GM23338 (cell line): ENCODE results near the gene PXDN. TPM values are rescaled to one million over a fixed set of nuclear protein-coding genes. Genes with fewer than 3 reads are reported as not detected.

Experiments used
- ATAC-seq: fragments of 200-7000 bp; cut with Tn5 transposase; 3 replicates; pipeline ENCODE4 v1.9.1; 2020
- DNase-seq: peaks from one replicate; pipeline ENCODE4 v3.0.0-alpha.2; 2015; ENCODE audit warnings: low spot score
- H2AFZ ChIP-seq: fragments of 200-600 bp; sonication (generic); 2 replicates; pipeline ENCODE4 v1.8.0; 2016; ENCODE audit warnings: antibody characterized with exemption, mild to moderate bottlenecking, moderate library complexity
- H3F3A ChIP-seq: fragments of 200-600 bp; sonication (generic); replicated peaks from 2 replicates; pipeline ENCODE4 v1.8.0; 2017; ENCODE audit warnings: antibody characterized with exemption, mixed run types, low read depth
- H3K27ac ChIP-seq: fragments of 200-600 bp; sonication (generic); 2 replicates; pipeline ENCODE4 v1.6.1; 2016; ENCODE audit warnings: low read depth
- H3K27me3 ChIP-seq: fragments of 200-600 bp; sonication (generic); 2 replicates; pipeline ENCODE4 v1.8.0; 2016; ENCODE audit warnings: mild to moderate bottlenecking, mixed run types, moderate library complexity; ENCODE audit not compliant: insufficient read depth
- H3K36me3 ChIP-seq: fragments of 200-600 bp; sonication (generic); 2 replicates; pipeline ENCODE4 v1.8.0; 2016; ENCODE audit warnings: mild to moderate bottlenecking; ENCODE audit not compliant: insufficient read depth
- H3K4me1 ChIP-seq: fragments of 200-600 bp; sonication (generic); 2 replicates; pipeline ENCODE4 v1.8.0; 2016; ENCODE audit warnings: mild to moderate bottlenecking, moderate library complexity; ENCODE audit not compliant: insufficient read depth
- H3K4me2 ChIP-seq: fragments of 200-600 bp; sonication (generic); 2 replicates; pipeline ENCODE4 v1.7.1; 2017; ENCODE audit warnings: mixed run types
- H3K4me3 ChIP-seq: fragments of 200-600 bp; sonication (generic); 2 replicates; pipeline ENCODE4 v1.6.1; 2016; ENCODE audit warnings: mixed run types
- H3K79me2 ChIP-seq: fragments of 200-600 bp; sonication (generic); replicated peaks from 2 replicates; pipeline ENCODE4 v1.8.0; 2017; ENCODE audit warnings: mild to moderate bottlenecking; ENCODE audit not compliant: insufficient read depth
- H3K9me2 ChIP-seq: fragments of 200-600 bp; sonication (generic); 2 replicates; pipeline ENCODE4 v1.8.0; 2017; ENCODE audit not compliant: insufficient read depth
- H4K20me1 ChIP-seq: fragments of 200-600 bp; sonication (generic); replicated peaks from 2 replicates; pipeline ENCODE4 v1.8.0; 2017; ENCODE audit warnings: mild to moderate bottlenecking; ENCODE audit not compliant: insufficient read depth
- H3K27ac Mint-ChIP-seq: 2 replicates; pipeline ENCODE4 v1.8.0; 2020; ENCODE audit warnings: inconsistent platforms, mild to moderate bottlenecking, moderate library complexity, mixed read lengths
- H3K27me3 Mint-ChIP-seq: 3 replicates; pipeline ENCODE4 v1.8.0; 2022; ENCODE audit warnings: low read depth, mild to moderate bottlenecking, moderate library complexity, mixed read lengths, inconsistent platforms; ENCODE audit not compliant: insufficient read depth, poor library complexity
- H3K36me3 Mint-ChIP-seq: 3 replicates; pipeline ENCODE4 v1.8.0; 2021; ENCODE audit warnings: low read depth, mild to moderate bottlenecking, inconsistent platforms, moderate library complexity, mixed read lengths
- H3K4me1 Mint-ChIP-seq: 3 replicates; pipeline ENCODE4 v1.8.0; 2020; ENCODE audit warnings: mild to moderate bottlenecking, inconsistent platforms, mixed read lengths
- H3K4me3 Mint-ChIP-seq: 3 replicates; pipeline ENCODE4 v1.8.0; 2021; ENCODE audit warnings: moderate library complexity, mild to moderate bottlenecking, inconsistent platforms, mixed read lengths
- H3K9me3 Mint-ChIP-seq: 3 replicates; pipeline ENCODE4 v1.8.0; 2020; ENCODE audit warnings: moderate library complexity, mild to moderate bottlenecking, inconsistent platforms, mixed read lengths
- CREB1 ChIP-seq: fragments of 250-450 bp; sonication (Bioruptor Pico); IDR thresholded peaks from 2 replicates; pipeline ENCODE4 v1.5.0; 2020; ENCODE audit warnings: low read depth, mild to moderate bottlenecking, moderate library complexity
- ETS1 ChIP-seq: IDR thresholded peaks from 2 replicates; pipeline ENCODE4 v1.6.1; 2016; ENCODE audit warnings: antibody characterized with exemption
- EZH2 ChIP-seq: fragments of 200-600 bp; sonication (generic); IDR thresholded peaks from one replicate; pipeline ENCODE4 v1.8.0; 2017; ENCODE audit warnings: antibody characterized with exemption, mild to moderate bottlenecking, low read depth; ENCODE audit not compliant: unreplicated experiment
- EZH2phosphoT487 ChIP-seq: fragments of 200-600 bp; sonication (generic); IDR thresholded peaks from one replicate; pipeline ENCODE4 v1.8.1; 2018; ENCODE audit warnings: antibody characterized with exemption; ENCODE audit not compliant: unreplicated experiment
- JUNB ChIP-seq: IDR thresholded peaks from one replicate; pipeline ENCODE4 v1.6.1; 2016; ENCODE audit warnings: antibody characterized with exemption; ENCODE audit not compliant: unreplicated experiment
- NANOG ChIP-seq: IDR thresholded peaks from 2 replicates; pipeline ENCODE4 v1.6.1; 2016; ENCODE audit warnings: antibody characterized with exemption, borderline replicate concordance
- POLR2AphosphoS5 ChIP-seq: IDR thresholded peaks from 2 replicates; pipeline ENCODE4 v1.6.1; 2016; ENCODE audit warnings: antibody characterized with exemption, low read depth
- REST ChIP-seq: IDR thresholded peaks from one replicate; pipeline ENCODE4 v1.6.1; 2018; ENCODE audit warnings: antibody characterized with exemption; ENCODE audit not compliant: unreplicated experiment
- STAT1 ChIP-seq: IDR thresholded peaks from one replicate; pipeline ENCODE4 v1.6.1; 2016; ENCODE audit warnings: antibody characterized with exemption; ENCODE audit not compliant: unreplicated experiment
- ZNF114 ChIP-seq: fragments of 250-450 bp; sonication (Bioruptor Pico); IDR thresholded peaks from 2 replicates; pipeline ENCODE4 v1.5.0; 2020; ENCODE audit warnings: mild to moderate bottlenecking, moderate library complexity
- ZNF331 ChIP-seq: fragments of 250-450 bp; sonication (Bioruptor Pico); IDR thresholded peaks from 2 replicates; pipeline ENCODE4 v1.5.0; 2020; ENCODE audit warnings: low read depth, mild to moderate bottlenecking, moderate library complexity
- polyA plus RNA-seq: library from polyadenylated mRNA; unstranded; fragments of >200 nt; fragmentation: Nextera tagmentation; extraction: Ambion mirVana; gene quantifications from 2 replicates; pipeline ENCODE4 v1.2.1, GENCODE V29; 2016
- total RNA-seq: library from RNA; depleted of rRNA; stranded (reverse); fragments of >200 nt; shearing (Covaris generic); gene quantifications from 2 replicates; pipeline ENCODE4 v1.2.3, GENCODE V29; 2014
- TF ChIP-seq, protein P1 (sequence below), 2 experiments: fragments of 200-600 bp in 1 of 2; sonication (generic) in 1 of 2; conservative IDR thresholded peaks; 2 replicates each; pipeline versions ENCODE4 v1.5.1 to v1.6.1; 2016 to 2017; ENCODE audit warnings: antibody characterized with exemption in 2 of 2, low read depth in 2 of 2, mild to moderate bottlenecking in 2 of 2, moderate library complexity in 1 of 2
- TF ChIP-seq, protein P2 (sequence below): fragments of 250-450 bp; sonication (Bioruptor Pico); IDR thresholded peaks from 2 replicates; pipeline ENCODE4 v1.5.0; 2020; ENCODE audit warnings: mild to moderate bottlenecking, moderate library complexity

Gene PXDN
- total and polyA plus RNA-seq, 2 experiments from 2014 or later: 42.2 to 225 TPM

DNA sequence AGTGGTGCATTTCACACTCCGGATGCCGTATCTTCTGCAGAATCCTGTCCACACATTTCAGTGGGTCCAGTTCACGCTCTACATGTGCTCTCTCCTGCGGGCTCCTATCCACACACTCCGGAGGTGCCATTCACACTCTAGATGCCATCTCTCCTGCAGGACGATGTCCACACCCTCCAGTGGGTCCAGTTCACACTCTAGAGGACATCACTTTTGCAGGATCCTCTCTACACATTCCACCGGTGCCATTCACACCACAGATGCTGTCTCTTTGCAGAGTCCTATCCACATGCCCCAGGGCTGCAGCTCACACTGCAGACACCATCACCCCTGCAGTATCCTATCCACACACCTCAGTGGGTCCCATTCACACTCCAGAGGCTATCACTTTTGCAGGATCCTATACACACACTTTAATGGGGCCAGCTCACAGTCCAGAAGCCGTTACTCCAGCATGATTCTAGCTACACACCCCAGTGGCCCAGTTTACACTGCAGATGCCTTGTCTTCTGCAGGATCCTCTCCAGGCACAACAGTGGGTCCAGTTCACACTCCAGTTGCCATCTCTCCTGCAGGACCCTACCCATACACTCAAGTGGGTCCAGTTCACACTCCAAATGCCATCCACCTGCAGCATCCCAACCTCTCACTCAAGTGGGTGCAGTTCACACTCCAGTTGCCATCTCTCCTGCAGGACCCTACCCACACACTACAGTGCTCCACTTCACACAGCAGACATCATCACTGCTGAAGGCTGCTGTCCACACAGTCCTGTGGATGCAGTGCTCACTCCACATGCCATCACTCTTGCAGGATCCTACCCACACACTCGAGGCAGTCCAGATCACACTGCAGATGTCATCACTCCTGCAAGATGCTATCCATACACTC is 2.1 kb upstream of the PXDN start:
- Mint-ChIP-seq H3K36me3 (peaks cover 23% of the 10 kb centered on the region), H3K4me3 (no peak overlapping the region; the same call in 2 of the 3 replicates), H3K27me3 (peaks cover 26% of the 10 kb centered on the region), H3K4me1 (peaks cover 20% of the 10 kb centered on the region), H3K27ac (no peak overlapping the region), H3K9me3 (peaks cover 3% of the 10 kb centered on the region)
- no peak overlapping the region for H3K4me2 ChIP-seq
- TF ChIP-seq ETS1 (no peak), CREB1 (CRISPR knock-in tag) (no peak), NANOG (no peak), STAT1 (no peak), EZH2phosphoT487 (no peak), REST (no peak), EZH2 (no peak), ZNF114 (CRISPR knock-in tag) (no peak), ZNF331 (CRISPR knock-in tag) (no peak), POLR2AphosphoS5 (no peak), JUNB (no peak)
- TF ChIP-seq, protein P1, sequence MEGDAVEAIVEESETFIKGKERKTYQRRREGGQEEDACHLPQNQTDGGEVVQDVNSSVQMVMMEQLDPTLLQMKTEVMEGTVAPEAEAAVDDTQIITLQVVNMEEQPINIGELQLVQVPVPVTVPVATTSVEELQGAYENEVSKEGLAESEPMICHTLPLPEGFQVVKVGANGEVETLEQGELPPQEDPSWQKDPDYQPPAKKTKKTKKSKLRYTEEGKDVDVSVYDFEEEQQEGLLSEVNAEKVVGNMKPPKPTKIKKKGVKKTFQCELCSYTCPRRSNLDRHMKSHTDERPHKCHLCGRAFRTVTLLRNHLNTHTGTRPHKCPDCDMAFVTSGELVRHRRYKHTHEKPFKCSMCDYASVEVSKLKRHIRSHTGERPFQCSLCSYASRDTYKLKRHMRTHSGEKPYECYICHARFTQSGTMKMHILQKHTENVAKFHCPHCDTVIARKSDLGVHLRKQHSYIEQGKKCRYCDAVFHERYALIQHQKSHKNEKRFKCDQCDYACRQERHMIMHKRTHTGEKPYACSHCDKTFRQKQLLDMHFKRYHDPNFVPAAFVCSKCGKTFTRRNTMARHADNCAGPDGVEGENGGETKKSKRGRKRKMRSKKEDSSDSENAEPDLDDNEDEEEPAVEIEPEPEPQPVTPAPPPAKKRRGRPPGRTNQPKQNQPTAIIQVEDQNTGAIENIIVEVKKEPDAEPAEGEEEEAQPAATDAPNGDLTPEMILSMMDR (conservative IDR thresholded peaks at IDR 0.05; ENCODE audit: low read depth in 2 of 2): no peak
- TF ChIP-seq, protein P2, sequence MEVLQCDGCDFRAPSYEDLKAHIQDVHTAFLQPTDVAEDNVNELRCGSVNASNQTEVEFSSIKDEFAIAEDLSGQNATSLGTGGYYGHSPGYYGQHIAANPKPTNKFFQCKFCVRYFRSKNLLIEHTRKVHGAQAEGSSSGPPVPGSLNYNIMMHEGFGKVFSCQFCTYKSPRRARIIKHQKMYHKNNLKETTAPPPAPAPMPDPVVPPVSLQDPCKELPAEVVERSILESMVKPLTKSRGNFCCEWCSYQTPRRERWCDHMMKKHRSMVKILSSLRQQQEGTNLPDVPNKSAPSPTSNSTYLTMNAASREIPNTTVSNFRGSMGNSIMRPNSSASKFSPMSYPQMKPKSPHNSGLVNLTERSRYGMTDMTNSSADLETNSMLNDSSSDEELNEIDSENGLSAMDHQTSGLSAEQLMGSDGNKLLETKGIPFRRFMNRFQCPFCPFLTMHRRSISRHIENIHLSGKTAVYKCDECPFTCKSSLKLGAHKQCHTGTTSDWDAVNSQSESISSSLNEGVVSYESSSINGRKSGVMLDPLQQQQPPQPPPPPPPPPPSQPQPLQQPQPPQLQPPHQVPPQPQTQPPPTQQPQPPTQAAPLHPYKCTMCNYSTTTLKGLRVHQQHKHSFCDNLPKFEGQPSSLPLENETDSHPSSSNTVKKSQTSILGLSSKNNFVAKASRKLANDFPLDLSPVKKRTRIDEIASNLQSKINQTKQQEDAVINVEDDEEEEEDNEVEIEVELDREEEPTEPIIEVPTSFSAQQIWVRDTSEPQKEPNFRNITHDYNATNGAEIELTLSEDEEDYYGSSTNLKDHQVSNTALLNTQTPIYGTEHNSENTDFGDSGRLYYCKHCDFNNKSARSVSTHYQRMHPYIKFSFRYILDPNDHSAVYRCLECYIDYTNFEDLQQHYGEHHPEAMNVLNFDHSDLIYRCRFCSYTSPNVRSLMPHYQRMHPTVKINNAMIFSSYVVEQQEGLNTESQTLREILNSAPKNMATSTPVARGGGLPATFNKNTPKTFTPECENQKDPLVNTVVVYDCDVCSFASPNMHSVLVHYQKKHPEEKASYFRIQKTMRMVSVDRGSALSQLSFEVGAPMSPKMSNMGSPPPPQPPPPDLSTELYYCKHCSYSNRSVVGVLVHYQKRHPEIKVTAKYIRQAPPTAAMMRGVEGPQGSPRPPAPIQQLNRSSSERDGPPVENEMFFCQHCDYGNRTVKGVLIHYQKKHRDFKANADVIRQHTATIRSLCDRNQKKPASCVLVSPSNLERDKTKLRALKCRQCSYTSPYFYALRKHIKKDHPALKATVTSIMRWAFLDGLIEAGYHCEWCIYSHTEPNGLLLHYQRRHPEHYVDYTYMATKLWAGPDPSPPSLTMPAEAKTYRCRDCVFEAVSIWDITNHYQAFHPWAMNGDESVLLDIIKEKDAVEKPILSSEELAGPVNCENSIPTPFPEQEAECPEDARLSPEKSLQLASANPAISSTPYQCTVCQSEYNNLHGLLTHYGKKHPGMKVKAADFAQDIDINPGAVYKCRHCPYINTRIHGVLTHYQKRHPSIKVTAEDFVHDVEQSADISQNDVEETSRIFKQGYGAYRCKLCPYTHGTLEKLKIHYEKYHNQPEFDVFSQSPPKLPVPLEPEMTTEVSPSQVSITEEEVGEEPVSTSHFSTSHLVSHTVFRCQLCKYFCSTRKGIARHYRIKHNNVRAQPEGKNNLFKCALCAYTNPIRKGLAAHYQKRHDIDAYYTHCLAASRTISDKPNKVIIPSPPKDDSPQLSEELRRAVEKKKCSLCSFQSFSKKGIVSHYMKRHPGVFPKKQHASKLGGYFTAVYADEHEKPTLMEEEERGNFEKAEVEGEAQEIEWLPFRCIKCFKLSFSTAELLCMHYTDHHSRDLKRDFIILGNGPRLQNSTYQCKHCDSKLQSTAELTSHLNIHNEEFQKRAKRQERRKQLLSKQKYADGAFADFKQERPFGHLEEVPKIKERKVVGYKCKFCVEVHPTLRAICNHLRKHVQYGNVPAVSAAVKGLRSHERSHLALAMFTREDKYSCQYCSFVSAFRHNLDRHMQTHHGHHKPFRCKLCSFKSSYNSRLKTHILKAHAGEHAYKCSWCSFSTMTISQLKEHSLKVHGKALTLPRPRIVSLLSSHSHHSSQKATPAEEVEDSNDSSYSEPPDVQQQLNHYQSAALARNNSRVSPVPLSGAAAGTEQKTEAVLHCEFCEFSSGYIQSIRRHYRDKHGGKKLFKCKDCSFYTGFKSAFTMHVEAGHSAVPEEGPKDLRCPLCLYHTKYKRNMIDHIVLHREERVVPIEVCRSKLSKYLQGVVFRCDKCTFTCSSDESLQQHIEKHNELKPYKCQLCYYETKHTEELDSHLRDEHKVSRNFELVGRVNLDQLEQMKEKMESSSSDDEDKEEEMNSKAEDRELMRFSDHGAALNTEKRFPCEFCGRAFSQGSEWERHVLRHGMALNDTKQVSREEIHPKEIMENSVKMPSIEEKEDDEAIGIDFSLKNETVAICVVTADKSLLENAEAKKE (CRISPR knock-in tag): no peak
- peaks cover 20% of the 10 kb centered on the region for H3K4me1 ChIP-seq
- ATAC-seq: no peak
- no peak overlapping the region for H3K4me3 ChIP-seq
- peaks cover 43% of the 10 kb centered on the region for H3K27me3 ChIP-seq
- DNase-seq: no peak
- H3K9me2 ChIP-seq: no peaks in the 10 kb centered on the region
- H3F3A ChIP-seq: no peaks in the 10 kb centered on the region
- no peak overlapping the region for H3K27ac ChIP-seq
- 0 out of 2 replicates have a peak, but pooled peaks cover 5% of the 10 kb centered on the region for H4K20me1 ChIP-seq
- H3K79me2 ChIP-seq: peaks cover 16% of the 10 kb centered on the region
- no peak overlapping the region for H2AFZ ChIP-seq
- H3K36me3 ChIP-seq: no peaks in the 10 kb centered on the region
